GM19397 (cell line): ENCODE measurements around the gene IGLL1.

Experiments used
- ATAC-seq: cut with Tn5 transposase; IDR thresholded peaks from one replicate; pipeline ENCODE4 v1.9.1; 2021; ENCODE audit warnings: mild to moderate bottlenecking, moderate library complexity; ENCODE audit not compliant: unreplicated experiment

The IGLL1 gene

GRCh38 chr22:23531283-23531956, 48.7 kb downstream of the IGLL1 start:
- no peak for ATAC-seq

GRCh38 chr22:23530766-23531282, 49.3 kb downstream of the IGLL1 start:
- ATAC-seq = no peak

GRCh38 chr22:23530106-23530505, 50.0 kb downstream of the IGLL1 start:
- ATAC-seq = no peak

- no peak for ATAC-seq
These were observed 50.7 kb downstream of the IGLL1 start for GRCh38 chr22:23529166-23530103.

- no peak for ATAC-seq
These were observed 51.9 kb downstream of the IGLL1 start for GRCh38 chr22:23527971-23528740.

GRCh38 chr22:23526596-23527316, 53.3 kb downstream of the IGLL1 start:
- no peak for ATAC-seq

- ATAC-seq = no peak
These were observed 54.6 kb downstream of the IGLL1 start for GRCh38 chr22:23525510-23525909.

- no peak for ATAC-seq
These were observed 55.9 kb downstream of the IGLL1 start for GRCh38 chr22:23524226-23524625.

GRCh38 chr22:23523713-23524112, 56.4 kb downstream of the IGLL1 start:
- ATAC-seq = no peak
